ENCODE measurements around the gene PRKAB1. TPM values are rescaled to one million over a fixed set of nuclear protein-coding genes. Genes with fewer than 3 reads are reported as not detected.

The PRKAB1 gene
- total and polyA plus RNA-seq, 9 of the 15 experiments (the other 6 are each of a cell fraction or from before 2014, with no cell fraction given) = 32.6 to 94.2 (median 63.8) TPM

DNA sequence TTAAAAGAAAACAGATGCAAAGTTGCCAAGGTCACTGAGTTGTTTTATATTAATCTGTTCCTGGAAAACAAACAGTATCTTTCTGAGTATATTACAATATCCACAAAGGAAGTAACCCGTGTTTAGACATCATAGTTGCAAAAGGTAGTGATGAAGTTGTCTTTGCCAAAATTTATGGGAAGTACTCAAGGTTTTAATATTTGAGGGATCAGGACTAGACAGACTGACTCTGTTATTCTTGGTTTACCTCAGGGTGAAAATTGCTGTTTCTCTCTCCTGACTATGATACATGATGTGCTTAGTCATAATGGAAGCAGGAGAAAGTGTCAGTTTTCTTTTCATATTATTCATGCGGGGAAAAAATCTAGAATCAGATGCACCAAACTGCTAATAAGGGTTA lies 46.1 kb upstream of the PRKAB1 start:
- H3K79me2 ChIP-seq (ENCODE audit: control insufficient read depth, insufficient read depth, low read length) = no peaks in the 10 kb centered on the region
- ChIA-PET CTCF (ENCODE audit: low intra/inter-chr PET ratio) (no interaction called here), POLR2A (no interaction called here)
- H2AFZ ChIP-seq (ENCODE audit: low read depth, low read length) = no peak overlapping the region
- intact Hi-C loops (cut with micrococcal nuclease) (no loop called here), in situ Hi-C loops (cut with MboI) (no loop called here)
- ATAC-seq (no peak), DNase-seq (ENCODE audit: extremely low read depth in 1 of 4, low spot score in 3 of 4) (no peak), FAIRE-seq (no peak)
- no peak overlapping the region for H3K27ac ChIP-seq (ENCODE audit: extremely low read depth, low read depth, low read length)
- no peaks in the 10 kb centered on the region for H3K9me1 ChIP-seq (ENCODE audit: control insufficient read depth, insufficient read depth, low read length)
- H3K9me3 ChIP-seq (replicated peaks; ENCODE audit: control insufficient read depth, insufficient read depth, low read depth, low read length) = no peaks in the 10 kb centered on the region
- 0% methylated on average over 2 of the region's 2 CpGs for WGBS (ENCODE audit: insufficient coverage, low coverage, missing lambda C conversion rate)
- H3K27me3 ChIP-seq (ENCODE audit: control insufficient read depth in 2 of 2, insufficient read depth in 2 of 2, low read length in 2 of 2) = peaks cover 0 to 4% of the 10 kb centered on the region in 2 experiments; a peak in 3 of 5 replicates
- no peak overlapping the region for H3K9ac ChIP-seq (ENCODE audit: insufficient read depth in 1 of 2, low read depth in 2 of 2, low read length in 2 of 2)
- H3K4me1 ChIP-seq (replicated peaks in 1 of 2; ENCODE audit: control insufficient read depth in 2 of 2, insufficient read depth in 2 of 2, low read length in 2 of 2) = no peaks in the 10 kb centered on the region
- peak; percentile 14; the same call in 1 of the 2 replicates for TF ChIP-seq MAFG (tag; conservative IDR thresholded peaks at IDR 0.05)
- TF ChIP-seq, protein P1, sequence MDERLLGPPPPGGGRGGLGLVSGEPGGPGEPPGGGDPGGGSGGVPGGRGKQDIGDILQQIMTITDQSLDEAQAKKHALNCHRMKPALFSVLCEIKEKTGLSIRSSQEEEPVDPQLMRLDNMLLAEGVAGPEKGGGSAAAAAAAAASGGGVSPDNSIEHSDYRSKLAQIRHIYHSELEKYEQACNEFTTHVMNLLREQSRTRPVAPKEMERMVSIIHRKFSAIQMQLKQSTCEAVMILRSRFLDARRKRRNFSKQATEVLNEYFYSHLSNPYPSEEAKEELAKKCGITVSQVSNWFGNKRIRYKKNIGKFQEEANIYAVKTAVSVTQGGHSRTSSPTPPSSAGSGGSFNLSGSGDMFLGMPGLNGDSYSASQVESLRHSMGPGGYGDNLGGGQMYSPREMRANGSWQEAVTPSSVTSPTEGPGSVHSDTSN (CRISPR knock-in tag; IDR thresholded peaks at IDR 0.05; ENCODE audit: low read depth) = no peak
- TF ChIP-seq, protein P1 (tag; conservative IDR thresholded peaks at IDR 0.05; ENCODE audit: low read depth) = peak; percentile 24; the same call in 1 of the 2 replicates
- TF ChIP-seq, protein P2, sequence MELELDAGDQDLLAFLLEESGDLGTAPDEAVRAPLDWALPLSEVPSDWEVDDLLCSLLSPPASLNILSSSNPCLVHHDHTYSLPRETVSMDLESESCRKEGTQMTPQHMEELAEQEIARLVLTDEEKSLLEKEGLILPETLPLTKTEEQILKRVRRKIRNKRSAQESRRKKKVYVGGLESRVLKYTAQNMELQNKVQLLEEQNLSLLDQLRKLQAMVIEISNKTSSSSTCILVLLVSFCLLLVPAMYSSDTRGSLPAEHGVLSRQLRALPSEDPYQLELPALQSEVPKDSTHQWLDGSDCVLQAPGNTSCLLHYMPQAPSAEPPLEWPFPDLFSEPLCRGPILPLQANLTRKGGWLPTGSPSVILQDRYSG (tag; conservative IDR thresholded peaks at IDR 0.05; ENCODE audit: low read depth) = no peak
- no peak for TF ChIP-seq THRAP3 (IDR thresholded peaks at IDR 0.05; ENCODE audit: borderline replicate concordance)
- TF ChIP-seq, protein P3, sequence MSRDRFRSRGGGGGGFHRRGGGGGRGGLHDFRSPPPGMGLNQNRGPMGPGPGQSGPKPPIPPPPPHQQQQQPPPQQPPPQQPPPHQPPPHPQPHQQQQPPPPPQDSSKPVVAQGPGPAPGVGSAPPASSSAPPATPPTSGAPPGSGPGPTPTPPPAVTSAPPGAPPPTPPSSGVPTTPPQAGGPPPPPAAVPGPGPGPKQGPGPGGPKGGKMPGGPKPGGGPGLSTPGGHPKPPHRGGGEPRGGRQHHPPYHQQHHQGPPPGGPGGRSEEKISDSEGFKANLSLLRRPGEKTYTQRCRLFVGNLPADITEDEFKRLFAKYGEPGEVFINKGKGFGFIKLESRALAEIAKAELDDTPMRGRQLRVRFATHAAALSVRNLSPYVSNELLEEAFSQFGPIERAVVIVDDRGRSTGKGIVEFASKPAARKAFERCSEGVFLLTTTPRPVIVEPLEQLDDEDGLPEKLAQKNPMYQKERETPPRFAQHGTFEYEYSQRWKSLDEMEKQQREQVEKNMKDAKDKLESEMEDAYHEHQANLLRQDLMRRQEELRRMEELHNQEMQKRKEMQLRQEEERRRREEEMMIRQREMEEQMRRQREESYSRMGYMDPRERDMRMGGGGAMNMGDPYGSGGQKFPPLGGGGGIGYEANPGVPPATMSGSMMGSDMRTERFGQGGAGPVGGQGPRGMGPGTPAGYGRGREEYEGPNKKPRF (IDR thresholded peaks at IDR 0.05; ENCODE audit: low read depth, low read length) = no peak
- no peak for TF ChIP-seq ZNF12 (CRISPR knock-in tag; IDR thresholded peaks at IDR 0.05)
- TF ChIP-seq ZFP1 (CRISPR knock-in tag; IDR thresholded peaks at IDR 0.05) = no peak
- TF ChIP-seq HNRNPUL1 (IDR thresholded peaks at IDR 0.05; ENCODE audit: low read length) = no peak
- TF ChIP-seq, protein P4, sequence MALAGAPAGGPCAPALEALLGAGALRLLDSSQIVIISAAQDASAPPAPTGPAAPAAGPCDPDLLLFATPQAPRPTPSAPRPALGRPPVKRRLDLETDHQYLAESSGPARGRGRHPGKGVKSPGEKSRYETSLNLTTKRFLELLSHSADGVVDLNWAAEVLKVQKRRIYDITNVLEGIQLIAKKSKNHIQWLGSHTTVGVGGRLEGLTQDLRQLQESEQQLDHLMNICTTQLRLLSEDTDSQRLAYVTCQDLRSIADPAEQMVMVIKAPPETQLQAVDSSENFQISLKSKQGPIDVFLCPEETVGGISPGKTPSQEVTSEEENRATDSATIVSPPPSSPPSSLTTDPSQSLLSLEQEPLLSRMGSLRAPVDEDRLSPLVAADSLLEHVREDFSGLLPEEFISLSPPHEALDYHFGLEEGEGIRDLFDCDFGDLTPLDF (CRISPR knock-in tag; IDR thresholded peaks at IDR 0.05) = no peak
- TF ChIP-seq PHB (CRISPR knock-in tag; IDR thresholded peaks at IDR 0.05) = no peak
- H3K4me2 ChIP-seq (ENCODE audit: insufficient read depth, low read length) = no peak overlapping the region
- no peak overlapping the region for H3K4me3 ChIP-seq
- no peaks in the 10 kb centered on the region for H3K36me3 ChIP-seq (ENCODE audit: control insufficient read depth, insufficient read depth, low read length)
- no TSS peak for BruUV-seq (replicated peaks)
- no peaks in the 10 kb centered on the region for H4K20me1 ChIP-seq (replicated peaks; ENCODE audit: control insufficient read depth, insufficient read depth, low read length)

All from K562 (cell line).